ENCODE data around the gene FAM9B.

GRCh38 chrX:8987672-8988250 lies 46.2 kb downstream of the FAM9B start:
- TF ChIP-seq CTCF (conservative IDR thresholded peaks at IDR 0.05; ENCODE audit: low read depth, low read length): no peak
- TF ChIP-seq CEBPB (IDR thresholded peaks at IDR 0.05; ENCODE audit: low read depth, low read length): no peak
- TF ChIP-seq USF2 (IDR thresholded peaks at IDR 0.05; ENCODE audit: low read depth, low read length): no peak
- no peak for TF ChIP-seq POLR2A (IDR thresholded peaks at IDR 0.05; ENCODE audit: low read depth, low read length)
- no peak for TF ChIP-seq BHLHE40 (IDR thresholded peaks at IDR 0.05; ENCODE audit: low read depth, low read length)
- TF ChIP-seq RCOR1 (IDR thresholded peaks at IDR 0.05; ENCODE audit: insufficient replicate concordance, low read length): no peak
- no peak for TF ChIP-seq MAFK (IDR thresholded peaks at IDR 0.05; ENCODE audit: low read depth, low read length)
- no peak for TF ChIP-seq MAZ (IDR thresholded peaks at IDR 0.05; ENCODE audit: borderline replicate concordance, low read depth, low read length)
